ENCODE measurements around the gene E2F7. TPM values are rescaled to one million over a fixed set of nuclear protein-coding genes. Genes with fewer than 3 reads are reported as not detected.

Gene E2F7
- total RNA-seq, 1 donor, result 23.4 TPM

DNA sequence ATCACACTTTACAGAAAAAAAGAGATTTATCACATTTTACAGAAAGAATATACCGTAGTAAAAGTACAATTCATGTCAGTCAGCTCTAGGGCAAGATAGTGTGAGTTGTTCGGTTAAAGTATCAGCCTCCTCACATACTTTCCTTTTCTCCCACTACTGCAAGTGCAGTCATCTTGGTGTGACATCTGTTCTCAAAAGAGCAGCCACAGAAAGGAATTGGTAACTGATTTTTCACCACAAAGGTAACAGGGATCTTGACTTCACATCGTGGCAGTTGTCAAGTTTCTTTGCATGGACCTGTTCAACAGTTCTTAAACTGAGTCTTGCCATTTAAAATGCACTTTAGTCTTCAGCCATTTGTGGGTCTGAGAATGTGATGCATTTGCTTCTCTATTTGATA, 5.0 kb upstream of the E2F7 start:
- TF ChIP-seq, protein P1, sequence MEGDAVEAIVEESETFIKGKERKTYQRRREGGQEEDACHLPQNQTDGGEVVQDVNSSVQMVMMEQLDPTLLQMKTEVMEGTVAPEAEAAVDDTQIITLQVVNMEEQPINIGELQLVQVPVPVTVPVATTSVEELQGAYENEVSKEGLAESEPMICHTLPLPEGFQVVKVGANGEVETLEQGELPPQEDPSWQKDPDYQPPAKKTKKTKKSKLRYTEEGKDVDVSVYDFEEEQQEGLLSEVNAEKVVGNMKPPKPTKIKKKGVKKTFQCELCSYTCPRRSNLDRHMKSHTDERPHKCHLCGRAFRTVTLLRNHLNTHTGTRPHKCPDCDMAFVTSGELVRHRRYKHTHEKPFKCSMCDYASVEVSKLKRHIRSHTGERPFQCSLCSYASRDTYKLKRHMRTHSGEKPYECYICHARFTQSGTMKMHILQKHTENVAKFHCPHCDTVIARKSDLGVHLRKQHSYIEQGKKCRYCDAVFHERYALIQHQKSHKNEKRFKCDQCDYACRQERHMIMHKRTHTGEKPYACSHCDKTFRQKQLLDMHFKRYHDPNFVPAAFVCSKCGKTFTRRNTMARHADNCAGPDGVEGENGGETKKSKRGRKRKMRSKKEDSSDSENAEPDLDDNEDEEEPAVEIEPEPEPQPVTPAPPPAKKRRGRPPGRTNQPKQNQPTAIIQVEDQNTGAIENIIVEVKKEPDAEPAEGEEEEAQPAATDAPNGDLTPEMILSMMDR (IDR thresholded peaks at IDR 0.05; ENCODE audit: insufficient read depth, low read length), result no peak
- H3K4me3 ChIP-seq (ENCODE audit: low read depth, low read length), result no peak overlapping the region
- DNase-seq (ENCODE audit: low read depth), result no peak

DNA sequence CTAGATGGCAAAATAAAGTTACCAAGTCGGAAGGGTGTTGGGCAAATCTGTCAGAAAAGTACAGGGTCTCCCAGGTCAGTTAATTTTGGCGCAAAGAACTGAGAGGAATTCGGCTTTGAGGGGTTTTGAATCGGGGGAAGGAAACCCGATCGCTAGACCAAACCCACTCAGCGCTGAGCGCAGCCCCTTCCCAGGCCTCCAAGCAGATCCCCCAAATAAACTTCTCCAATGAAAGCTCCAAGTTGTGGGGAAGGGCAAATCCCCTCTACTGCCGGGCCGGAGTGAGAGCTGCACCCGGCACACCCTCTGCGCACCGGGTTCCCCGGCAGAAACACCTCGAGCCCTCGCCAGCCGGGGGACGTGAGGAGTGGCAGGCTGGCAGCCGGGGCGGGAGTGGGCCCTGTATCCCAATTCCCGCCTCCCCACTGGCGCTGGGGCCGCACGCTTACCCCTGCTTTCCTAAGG, 441 bp downstream of the E2F7 start:
- H3K4me3 ChIP-seq (ENCODE audit: low read depth, low read length), result peak overlapping the region; percentile 81
- TF ChIP-seq, protein P1 (IDR thresholded peaks at IDR 0.05; ENCODE audit: insufficient read depth, low read length), result no peak
- DNase-seq (ENCODE audit: low read depth), result no peak

DNA sequence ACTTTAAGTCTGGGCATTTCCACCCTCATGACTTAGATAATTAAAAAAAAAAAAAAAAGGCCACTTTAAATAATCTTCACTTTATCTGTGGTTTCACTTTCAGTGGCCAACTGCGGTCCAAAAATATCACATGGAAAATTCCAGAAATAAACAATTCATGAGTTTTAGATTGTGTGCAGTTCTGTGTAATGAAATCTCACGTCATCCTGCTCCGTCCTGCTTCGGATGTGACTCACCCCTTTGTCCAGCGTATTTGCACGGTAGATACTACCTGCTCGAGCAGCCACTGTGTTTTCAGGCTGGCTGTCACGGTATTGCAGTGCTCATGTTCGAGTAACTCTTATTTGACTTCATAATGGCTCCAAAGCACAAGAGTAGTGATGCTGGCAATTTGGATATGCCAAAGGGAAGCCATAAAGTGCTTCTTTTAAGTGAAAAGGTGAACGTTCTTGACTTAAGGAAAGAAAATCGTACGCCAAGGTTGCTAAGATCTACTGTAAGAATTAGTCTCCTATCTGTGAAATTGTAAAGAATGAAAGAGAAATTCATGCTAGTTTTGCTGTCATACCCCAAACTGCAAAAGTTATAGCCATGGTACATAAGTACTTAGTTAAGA, 2.4 kb downstream of the E2F7 start:
- DNase-seq (ENCODE audit: low read depth), result peak; percentile 76
- TF ChIP-seq, protein P1 (IDR thresholded peaks at IDR 0.05; ENCODE audit: insufficient read depth, low read length), result no peak
- peak overlapping the region; percentile 81 for H3K4me3 ChIP-seq (ENCODE audit: low read depth, low read length)

DNA sequence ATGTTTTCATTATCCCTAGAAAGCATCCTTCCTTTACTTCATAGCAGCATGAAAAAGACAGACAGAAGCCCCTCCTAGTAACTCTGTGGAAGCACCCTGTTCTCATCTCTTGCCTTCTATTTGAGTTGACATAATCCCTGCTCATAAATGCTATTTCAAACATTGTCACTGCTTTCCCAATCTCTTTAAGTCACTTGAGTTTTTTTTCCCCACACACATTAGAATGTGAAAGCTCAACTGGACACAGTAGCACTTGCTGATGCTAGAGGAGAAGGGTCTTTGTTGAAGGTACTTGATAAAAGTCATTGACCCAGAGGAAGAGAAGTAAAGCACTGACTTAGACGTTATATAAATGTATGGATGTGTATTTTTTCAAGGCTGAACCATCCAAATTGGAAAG, 3.0 kb downstream of the E2F7 start:
- H3K4me3 ChIP-seq (ENCODE audit: low read depth, low read length), result peak overlapping the region; percentile 16
- DNase-seq (ENCODE audit: low read depth), result no peak
- TF ChIP-seq, protein P1 (IDR thresholded peaks at IDR 0.05; ENCODE audit: insufficient read depth, low read length), result no peak

DNA sequence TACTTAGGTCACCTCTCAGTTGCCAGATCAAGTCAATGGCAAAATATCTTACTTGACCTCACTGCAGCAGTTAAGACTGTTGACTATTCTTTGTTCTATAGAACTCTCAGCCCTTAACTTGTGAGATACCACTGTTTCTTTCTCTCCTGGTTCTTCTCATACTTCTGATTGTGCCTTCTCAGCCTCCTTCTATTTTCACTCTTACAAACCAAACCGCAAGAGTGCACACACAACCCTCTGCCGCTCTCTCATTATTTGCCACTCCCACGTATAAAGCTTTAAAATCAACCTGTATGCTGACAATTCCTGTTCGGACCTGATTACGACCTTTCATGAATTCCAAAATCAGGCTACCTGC, 4.5 kb downstream of the E2F7 start:
- no peak for DNase-seq (ENCODE audit: low read depth)
- TF ChIP-seq, protein P1 (IDR thresholded peaks at IDR 0.05; ENCODE audit: insufficient read depth, low read length), result no peak
- H3K4me3 ChIP-seq (ENCODE audit: low read depth, low read length), result no peak overlapping the region

DNA sequence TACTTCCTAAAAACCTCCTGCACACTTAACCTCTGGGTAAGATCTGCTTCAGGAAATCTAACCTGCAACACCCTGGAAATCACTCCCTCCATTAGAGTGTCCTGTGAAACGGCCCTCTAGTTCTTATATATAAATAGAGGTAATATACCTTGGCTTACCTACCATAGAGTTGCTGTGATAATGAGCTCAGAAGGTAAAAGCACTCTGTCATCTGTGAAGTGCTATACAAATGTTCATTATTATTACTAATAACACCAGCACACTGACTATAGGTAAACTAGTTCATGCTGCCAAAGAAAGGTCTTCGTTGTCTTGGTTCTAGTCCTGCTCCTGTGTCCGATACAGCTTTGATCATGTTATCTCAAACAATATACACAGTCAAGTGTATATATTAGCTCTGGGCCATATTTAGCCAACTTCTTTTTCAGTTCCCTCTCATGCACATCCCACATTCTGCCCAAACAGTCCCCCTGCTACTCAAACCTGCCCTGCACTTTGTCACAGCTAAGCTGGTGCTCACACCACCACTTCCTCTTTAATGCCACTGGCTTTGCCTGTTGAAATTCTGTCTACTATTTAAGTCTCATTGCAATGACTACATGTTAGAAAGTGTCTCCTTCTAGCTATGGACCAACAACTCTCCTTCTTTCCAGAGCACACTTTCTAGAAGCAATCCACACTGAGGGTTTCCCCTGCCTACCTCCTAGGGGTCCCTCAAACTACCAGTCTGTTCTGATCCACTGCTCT, 5.1 kb downstream of the E2F7 start:
- H3K4me3 ChIP-seq (ENCODE audit: low read depth, low read length), result no peak overlapping the region
- TF ChIP-seq, protein P1 (IDR thresholded peaks at IDR 0.05; ENCODE audit: insufficient read depth, low read length), result no peak
- no peak for DNase-seq (ENCODE audit: low read depth)

Measured in fibroblast of the aortic adventitia (primary cell).